IMR-90 (cell line): ENCODE data around the gene MDP1. TPM values are rescaled to one million over a fixed set of nuclear protein-coding genes. Genes with fewer than 3 reads are reported as not detected.

Experiments
- ATAC-seq: fragments of 200-7000 bp; cut with Tn5 transposase; 2 replicates; pipeline ENCODE4 v1.9.1; 2020; ENCODE audit warnings: low read depth, mild to moderate bottlenecking, moderate library complexity
- BruUV-seq: library from RNA; stranded (reverse); fragments of 400-500 nt; replicated peaks from 2 replicates; lab custom pipeline; 2021; lab: Mats Ljungman, UMichigan
- CTCF ChIA-PET: fragments of 300-600 bp; formaldehyde crosslinking; extraction: SDS; loops from one replicate; lab custom pipeline; 2021; ENCODE audit warnings: antibody characterized with exemption; lab: Yijun Ruan, JAX
- POLR2A ChIA-PET: fragments of 300-600 bp; sonication (Branson Sonifier 250); formaldehyde crosslinking; loops from one replicate; lab custom pipeline; 2022; ENCODE audit warnings: antibody characterized with exemption; ENCODE audit not compliant: unreplicated experiment; lab: Charles Lee
- DNase-seq: peaks from one replicate; pipeline ENCODE4 v3.0.0; 2013
- H2AFZ ChIP-seq: replicated peaks from 2 replicates; pipeline ENCODE3; 2013; ENCODE audit warnings: low read length, mild to moderate bottlenecking; ENCODE audit not compliant: poor library complexity
- H2AK5ac ChIP-seq: 2 replicates; pipeline ENCODE4 v1.6.1; 2013; ENCODE audit warnings: low read depth, low read length, inconsistent platforms
- H2AK9ac ChIP-seq: replicated peaks from 2 replicates; pipeline ENCODE3; 2013; ENCODE audit warnings: mild to moderate bottlenecking, low read depth, low read length, moderate library complexity; ENCODE audit not compliant: poor library complexity
- H2BK120ac ChIP-seq: 2 replicates; pipeline ENCODE4 v1.6.1; 2013; ENCODE audit warnings: low read depth, low read length, inconsistent platforms
- H2BK15ac ChIP-seq: 3 replicates; pipeline ENCODE4 v1.6.1; 2013; ENCODE audit warnings: low read depth, low read length, inconsistent platforms
- H2BK20ac ChIP-seq: 2 replicates; pipeline ENCODE4 v1.6.1; 2013; ENCODE audit warnings: low read depth, mild to moderate bottlenecking, inconsistent platforms, low read length, moderate library complexity
- H2BK5ac ChIP-seq: 2 replicates; pipeline ENCODE4 v1.6.1; 2013; ENCODE audit warnings: mild to moderate bottlenecking, low read depth, low read length, inconsistent platforms; ENCODE audit not compliant: poor library complexity, severe bottlenecking
- H3K14ac ChIP-seq: replicated peaks from 2 replicates; pipeline ENCODE4 v1.6.1; 2013; ENCODE audit warnings: low read depth, low read length, inconsistent platforms
- H3K18ac ChIP-seq: 2 replicates; pipeline ENCODE4 v1.6.1; 2013; ENCODE audit warnings: low read depth, low read length, control low read depth
- H3K23ac ChIP-seq: 2 replicates; pipeline ENCODE4 v1.6.1; 2013; ENCODE audit warnings: low read depth, low read length, inconsistent platforms
- H3K27ac ChIP-seq: 2 replicates; pipeline ENCODE4 v1.5.1; 2013; ENCODE audit warnings: mild to moderate bottlenecking, control low read depth, low read length; ENCODE audit not compliant: insufficient read depth
- H3K27me3 ChIP-seq: 2 replicates; pipeline ENCODE4 v1.6.1; 2013; ENCODE audit warnings: low read length; ENCODE audit not compliant: control insufficient read depth, insufficient read depth
- H3K36me3 ChIP-seq: 2 replicates; pipeline ENCODE4 v1.6.1; 2013; ENCODE audit warnings: low read length, mixed read lengths; ENCODE audit not compliant: control insufficient read depth, insufficient read depth
- H3K4ac ChIP-seq: 2 replicates; pipeline ENCODE4 v1.6.1; 2013; ENCODE audit warnings: low read depth, low read length, inconsistent platforms
- H3K4me1 ChIP-seq: 2 replicates; pipeline ENCODE4 v1.6.1; 2013; ENCODE audit warnings: low read length, mixed read lengths; ENCODE audit not compliant: control insufficient read depth, insufficient read depth
- H3K4me2 ChIP-seq: 2 replicates; pipeline ENCODE4 v1.6.1; 2013; ENCODE audit warnings: low read depth, mild to moderate bottlenecking, control low read depth, low read length, moderate library complexity
- H3K4me3 ChIP-seq: 2 replicates; pipeline ENCODE4 v1.5.1; 2013; ENCODE audit warnings: low read depth, mild to moderate bottlenecking, control low read depth, low read length, moderate library complexity; ENCODE audit not compliant: insufficient read depth
- H3K56ac ChIP-seq: 2 replicates; pipeline ENCODE4 v1.6.1; 2013; ENCODE audit warnings: low read length, inconsistent platforms; ENCODE audit not compliant: insufficient read depth; ENCODE audit errors: extremely low read depth
- H3K79me1 ChIP-seq, 2 experiments: 2 replicates each; pipeline ENCODE4 v1.6.1; 2013; ENCODE audit warnings: low read length in 2 of 2, inconsistent platforms in 1 of 2, low read depth in 1 of 2
- H3K9ac ChIP-seq: 2 replicates; pipeline ENCODE4 v1.6.1; 2013; ENCODE audit warnings: low read depth, low read length, control low read depth
- H3K9me1 ChIP-seq: 2 replicates; pipeline ENCODE4 v1.6.1; 2013; ENCODE audit warnings: low read length, inconsistent platforms; ENCODE audit not compliant: insufficient read depth
- H3K9me3 ChIP-seq: 2 replicates; pipeline ENCODE4 v1.6.1; 2013; ENCODE audit warnings: low read length; ENCODE audit not compliant: control insufficient read depth, insufficient read depth
- H4K20me1 ChIP-seq: 2 replicates; pipeline ENCODE4 v1.6.1; 2013; ENCODE audit warnings: low read length, inconsistent platforms; ENCODE audit not compliant: insufficient read depth
- H4K5ac ChIP-seq: 2 replicates; pipeline ENCODE4 v1.6.1; 2013; ENCODE audit warnings: mild to moderate bottlenecking, low read depth, low read length, control low read depth
- H4K8ac ChIP-seq, 2 experiments: 2 replicates each; pipeline ENCODE4 v1.6.1; 2013; ENCODE audit warnings: low read depth in 2 of 2, low read length in 2 of 2, control low read depth in 1 of 2, inconsistent platforms in 1 of 2
- H4K91ac ChIP-seq: 2 replicates; pipeline ENCODE4 v1.6.1; 2013; ENCODE audit warnings: low read depth, low read length, inconsistent platforms; ENCODE audit not compliant: insufficient read depth
- BHLHE40 ChIP-seq: fragments of 150-350 bp; IDR thresholded peaks from 2 replicates; pipeline ENCODE4 v1.6.1; 2016; ENCODE audit warnings: mild to moderate bottlenecking, low read depth, low read length
- CEBPB ChIP-seq: IDR thresholded peaks from 2 replicates; pipeline ENCODE4 v1.6.1; 2012; ENCODE audit warnings: low read depth, low read length, improper control_type of control experiment
- CHD1 ChIP-seq: IDR thresholded peaks from 2 replicates; pipeline ENCODE4 v1.6.1; 2012; ENCODE audit warnings: low read depth, low read length, improper control_type of control experiment
- CTCF ChIP-seq: conservative IDR thresholded peaks from 2 replicates; pipeline ENCODE4 v1.5.1; 2012; ENCODE audit warnings: mild to moderate bottlenecking, low read depth, low read length, improper control_type of control experiment
- ELK1 ChIP-seq: fragments of 150-350 bp; IDR thresholded peaks from 2 replicates; pipeline ENCODE4 v1.6.1; 2016; ENCODE audit warnings: low read depth, mild to moderate bottlenecking, low read length, moderate library complexity, borderline replicate concordance
- FOS ChIP-seq: fragments of 150-350 bp; IDR thresholded peaks from 2 replicates; pipeline ENCODE4 v1.6.1; 2016; ENCODE audit warnings: low read depth, low read length
- MAFK ChIP-seq: IDR thresholded peaks from 2 replicates; pipeline ENCODE4 v1.6.1; 2012; ENCODE audit warnings: low read depth, low read length, improper control_type of control experiment
- MAZ ChIP-seq: IDR thresholded peaks from 2 replicates; pipeline ENCODE4 v1.6.1; 2012; ENCODE audit warnings: low read depth, mild to moderate bottlenecking, low read length, improper control_type of control experiment, moderate library complexity, borderline replicate concordance
- MXI1 ChIP-seq: IDR thresholded peaks from 2 replicates; pipeline ENCODE4 v1.6.1; 2012; ENCODE audit warnings: low read depth, mild to moderate bottlenecking, low read length, moderate library complexity, borderline replicate concordance
- NFE2L2 ChIP-seq: fragments of 150-350 bp; IDR thresholded peaks from 2 replicates; pipeline ENCODE4 v1.6.1; 2016; ENCODE audit warnings: low read depth, mild to moderate bottlenecking, low read length
- POLR2A ChIP-seq: IDR thresholded peaks from 2 replicates; pipeline ENCODE4 v1.6.1; 2012; ENCODE audit warnings: mild to moderate bottlenecking, low read depth, low read length
- RAD21 ChIP-seq: IDR thresholded peaks from 2 replicates; pipeline ENCODE4 v1.6.1; 2012; ENCODE audit warnings: low read length, improper control_type of control experiment
- RCOR1 ChIP-seq: IDR thresholded peaks from 2 replicates; pipeline ENCODE4 v1.6.1; 2012; ENCODE audit warnings: mild to moderate bottlenecking, low read length, improper control_type of control experiment; ENCODE audit not compliant: insufficient replicate concordance
- RFX5 ChIP-seq: IDR thresholded peaks from 2 replicates; pipeline ENCODE4 v1.8.0; 2012; ENCODE audit warnings: low read depth, mild to moderate bottlenecking, low read length, moderate library complexity
- SMC3 ChIP-seq: fragments of 150-350 bp; IDR thresholded peaks from 2 replicates; pipeline ENCODE4 v1.6.1; 2016; ENCODE audit warnings: low read depth, mild to moderate bottlenecking, antibody characterized with exemption, low read length, moderate library complexity
- USF2 ChIP-seq: fragments of 150-350 bp; IDR thresholded peaks from 2 replicates; pipeline ENCODE4 v1.6.1; 2017; ENCODE audit warnings: mild to moderate bottlenecking, antibody characterized with exemption, low read length, low read depth
- WGBS, 2 experiments: methylation state at CpG; one replicate each; pipeline versions ENCODE4 v1.1.5 to v1.1.7; 2013; ENCODE audit warnings: missing lambda C conversion rate in 2 of 2; ENCODE audit not compliant: insufficient read length in 1 of 2; ENCODE audit errors: extremely low coverage in 2 of 2; 5-methylcytosine and 5-hydroxymethylcytosine counted together
- dilution Hi-C: fragments of 300-500 bp; cut with HindIII; formaldehyde crosslinking; loops from one replicate; pipeline ENCODE4 v1.14.3; 2018; ENCODE audit warnings: low sequenced_read_pairs; ENCODE audit not compliant: unreplicated experiment
- in situ Hi-C: fragments of 300-500 bp; cut with MboI; formaldehyde crosslinking; loops from 3 replicates; pipeline ENCODE4 v1.14.3; 2019; ENCODE audit warnings: low sequenced_read_pairs, inconsistent platforms, mixed read lengths
- intact Hi-C: fragments of 100-400 bp; cut with micrococcal nuclease; formaldehyde crosslinking; loops from 2 replicates; pipeline ENCODE4 v1.10.0; 2022
- polyA plus RNA-seq, 3 experiments: library from polyadenylated mRNA; depleted of rRNA; stranded (reverse); fragments of >200 nt; gene quantifications; 2 replicates each; pipeline ENCODE4 v1.2.3, GENCODE V29; 2012; ENCODE audit warnings: low replicate concordance in 1 of 3
- total RNA-seq: library from RNA; depleted of rRNA; stranded (reverse); fragments of >200 nt; gene quantifications from 2 replicates; pipeline ENCODE4 v1.2.3, GENCODE V29; 2012

The MDP1 gene
- total and polyA plus RNA-seq, 2 of the 4 experiments (the other 2 are of a cell fraction), result 15.1 to 17.8 TPM

- Histone ChIP-seq H3K4me3 (no peak overlapping the region), H2BK5ac (no peak overlapping the region), H3K4me2 (no peak overlapping the region), H3K4ac (no peak overlapping the region), H2BK15ac (no peak overlapping the region), H3K27me3 (no peaks in the 10 kb centered on the region), H3K79me1 (peaks cover 12 to 40% of the 10 kb centered on the region in 2 experiments; a peak in 3 of 4 replicates), H2BK20ac (no peak overlapping the region), H2AK5ac (no peak overlapping the region), H3K36me3 (peaks cover 60% of the 10 kb centered on the region), H3K18ac (no peak overlapping the region), H4K20me1 (no peaks in the 10 kb centered on the region), H2AFZ (no peak overlapping the region), H4K91ac (no peak overlapping the region), H3K23ac (no peak overlapping the region), H2AK9ac (peak overlapping the region; percentile 28), H3K4me1 (peaks cover 7% of the 10 kb centered on the region), H3K9me1 (peaks cover 9% of the 10 kb centered on the region), H3K27ac (no peak overlapping the region), H4K5ac (no peak overlapping the region), H3K9me3 (no peaks in the 10 kb centered on the region), H2BK120ac (no peak overlapping the region), H4K8ac (no peak overlapping the region), H3K56ac (no peak overlapping the region), H3K9ac (no peak overlapping the region), H3K14ac (no peak overlapping the region)
- WGBS, 2 experiments, result 100% methylated on average over 4 of the region's 14 CpGs; no CpG with 5 or more reads in 1 of the 2 experiments
- intact Hi-C loops, result no loop called here
- CTCF ChIA-PET, result no interaction called here
- POLR2A ChIA-PET, result no interaction called here
- ATAC-seq, result no peak
- DNase-seq, result no peak
- dilution Hi-C loops, result no loop called here
- in situ Hi-C loops, result no loop called here
- no TSS peak for BruUV-seq
- TF ChIP-seq POLR2A (no peak), MAZ (no peak), NFE2L2 (no peak), MXI1 (no peak), CEBPB (no peak), USF2 (no peak), CHD1 (no peak), RCOR1 (no peak), RFX5 (no peak), CTCF (no peak), FOS (no peak), BHLHE40 (no peak), RAD21 (no peak), MAFK (no peak), ELK1 (no peak), SMC3 (no peak)
These were observed 51.3 kb downstream of the MDP1 start for GRCh38 chr14:24164518-24164991.
